Subcutaneous adipose tissue (tissue), 4 donors: ENCODE data around the gene ETS1. TPM values are rescaled to one million over a fixed set of nuclear protein-coding genes. Genes with fewer than 3 reads are reported as not detected.

Source experiments
- CTCF ChIP-seq: fragments of 450-650 bp; IDR thresholded peaks from one replicate; pipeline ENCODE4 v1.5.1; 2016; ENCODE audit warnings: low read depth, mild to moderate bottlenecking, control low read depth, antibody characterized with exemption, moderate library complexity
- total RNA-seq, 4 donors: library from RNA; depleted of rRNA; stranded (reverse); fragments of >200 nt; gene quantifications; one replicate each; pipeline ENCODE4 v1.1.0, GENCODE V29; 2016

Gene ETS1
- total RNA-seq, 4 donors from 2014 or later = 57.6 to 149 (median 96.7) TPM

GRCh38 chr11:128582496-128583366, 4.6 kb downstream of the ETS1 start:
- no peak for TF ChIP-seq CTCF

GRCh38 chr11:128581561-128582272, 5.6 kb downstream of the ETS1 start:
- TF ChIP-seq CTCF = no peak

GRCh38 chr11:128580612-128581011, 6.7 kb downstream of the ETS1 start:
- TF ChIP-seq CTCF = no peak

GRCh38 chr11:128579798-128580504, 7.4 kb downstream of the ETS1 start:
- TF ChIP-seq CTCF = no peak

- no peak for TF ChIP-seq CTCF
Measured at GRCh38 chr11:128576555-128576954, 10.8 kb downstream of the ETS1 start.

- TF ChIP-seq CTCF = no peak
Measured at GRCh38 chr11:128575961-128576350, 11.4 kb downstream of the ETS1 start.
